Thoracic aorta (tissue), 2 donors: ENCODE results near the gene HEXD. TPM values are rescaled to one million over a fixed set of nuclear protein-coding genes. Genes with fewer than 3 reads are reported as not detected.

Experiments used
- ATAC-seq: fragments of 150-250 bp; one replicate; pipeline ENCODE4 v1.8.0; 2017; ENCODE audit warnings: low read depth; ENCODE audit not compliant: insufficient number of reproducible peaks, low FRiP score
- DNase-seq: peaks from one replicate; pipeline ENCODE4 v3.0.0-alpha.2; 2020; ENCODE audit warnings: low spot score
- H3K27ac ChIP-seq, 2 donors: fragments of 200-600 bp; sonication (generic); 1 replicate in 1 of 2; 2 replicates in 1 of 2; pipeline ENCODE4 v1.5.1; 2016; ENCODE audit warnings: mild to moderate bottlenecking in 2 of 2, moderate library complexity in 2 of 2
- H3K27me3 ChIP-seq: fragments of 200-600 bp; sonication (generic); replicated peaks from 2 replicates; pipeline ENCODE4 v1.6.0; 2016; ENCODE audit warnings: mild to moderate bottlenecking; ENCODE audit not compliant: insufficient read depth
- H3K36me3 ChIP-seq: fragments of 200-600 bp; sonication (generic); one replicate; pipeline ENCODE4 v1.5.1; 2016
- H3K4me1 ChIP-seq, 2 donors: fragments of 200-600 bp; sonication (generic); 1 replicate in 1 of 2; 2 replicates in 1 of 2; pipeline versions ENCODE4 v1.5.1 to v1.6.0; 2016; ENCODE audit warnings: low read depth in 2 of 2, mild to moderate bottlenecking in 1 of 2; ENCODE audit not compliant: control insufficient read depth in 1 of 2
- H3K4me3 ChIP-seq: fragments of 200-600 bp; sonication (generic); 2 replicates; pipeline ENCODE4 v1.5.1; 2016; ENCODE audit warnings: mild to moderate bottlenecking
- H3K9me3 ChIP-seq: fragments of 200-600 bp; sonication (generic); 2 replicates; pipeline ENCODE4 v1.5.1; 2016
- CTCF ChIP-seq: fragments of 200-600 bp; sonication (generic); IDR thresholded peaks from one replicate; pipeline ENCODE4 v1.5.1; 2019; ENCODE audit warnings: antibody characterized with exemption
- total RNA-seq, 2 donors: library from RNA; depleted of rRNA; stranded (reverse); fragments of >200 nt; gene quantifications; one replicate each; pipeline versions ENCODE4 v1.1.0 to v1.2.3, GENCODE V29; 2016

Gene HEXD
- total RNA-seq, 2 donors from 2014 or later = 31.4 to 34.7 TPM

DNA sequence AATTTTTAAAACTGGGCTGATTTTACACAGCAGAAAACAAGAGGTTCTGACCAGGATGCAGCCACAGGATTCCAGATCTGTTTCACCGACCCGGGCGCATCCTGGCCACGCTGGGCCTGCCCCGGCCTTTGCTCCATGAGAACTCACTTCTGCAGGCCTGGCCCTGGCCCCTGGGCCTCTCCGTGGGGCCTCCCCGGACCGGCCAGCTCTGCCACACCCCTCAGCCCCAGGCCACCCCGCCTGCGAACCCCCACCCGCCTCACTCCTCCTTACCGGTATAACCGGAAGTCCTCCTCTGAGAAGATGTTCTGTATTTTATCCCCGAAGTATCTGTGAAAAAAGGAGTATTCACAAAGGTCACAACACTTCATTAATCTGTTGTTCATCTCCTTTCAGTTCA, 13.1 kb upstream of the HEXD start:
- Histone ChIP-seq H3K36me3 (peaks cover 16% of the 10 kb centered on the region), H3K27ac (no peak overlapping the region), H3K27me3 (no peaks in the 10 kb centered on the region), H3K4me3 (no peak overlapping the region), H3K4me1 (no peaks in the 10 kb centered on the region), H3K9me3 (no peaks in the 10 kb centered on the region)
- ATAC-seq (no peak), DNase-seq (no peak)
- TF ChIP-seq CTCF = no peak

GRCh38 chr17:82406131-82406671, 11.9 kb upstream of the HEXD start:
- H3K27me3 ChIP-seq = no peaks in the 10 kb centered on the region
- H3K4me1 ChIP-seq = no peaks in the 10 kb centered on the region
- ATAC-seq = no peak
- H3K9me3 ChIP-seq = no peaks in the 10 kb centered on the region
- no peak overlapping the region for H3K4me3 ChIP-seq
- TF ChIP-seq CTCF = no peak
- peaks cover 16% of the 10 kb centered on the region for H3K36me3 ChIP-seq
- DNase-seq = no peak
- no peak overlapping the region for H3K27ac ChIP-seq

DNA sequence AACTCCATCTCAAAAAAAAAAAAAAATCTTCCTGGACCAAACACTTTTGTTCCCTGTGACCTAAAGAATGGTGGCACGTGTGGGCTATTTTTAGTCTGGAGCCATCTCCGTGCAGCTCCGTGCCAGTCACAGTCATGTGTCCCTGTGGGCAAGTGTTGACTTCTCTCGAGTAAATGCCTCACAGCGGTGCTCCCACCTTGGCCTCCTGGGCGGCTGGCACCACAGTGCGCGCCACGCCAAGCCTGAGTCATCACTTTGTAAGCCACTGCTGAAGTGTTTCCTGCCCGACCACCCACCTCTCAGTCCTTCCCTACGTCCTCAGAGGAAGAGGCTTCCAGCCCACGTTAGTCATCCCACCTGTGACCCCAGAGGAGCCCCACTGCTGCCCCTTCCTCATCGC, 10.9 kb upstream of the HEXD start:
- no peak for ATAC-seq
- H3K27me3 ChIP-seq = no peaks in the 10 kb centered on the region
- no peak for TF ChIP-seq CTCF
- no peak overlapping the region for H3K4me3 ChIP-seq
- H3K36me3 ChIP-seq = peaks cover 13% of the 10 kb centered on the region
- DNase-seq = no peak
- H3K27ac ChIP-seq = no peak overlapping the region
- H3K4me1 ChIP-seq = no peaks in the 10 kb centered on the region
- H3K9me3 ChIP-seq = no peaks in the 10 kb centered on the region

DNA sequence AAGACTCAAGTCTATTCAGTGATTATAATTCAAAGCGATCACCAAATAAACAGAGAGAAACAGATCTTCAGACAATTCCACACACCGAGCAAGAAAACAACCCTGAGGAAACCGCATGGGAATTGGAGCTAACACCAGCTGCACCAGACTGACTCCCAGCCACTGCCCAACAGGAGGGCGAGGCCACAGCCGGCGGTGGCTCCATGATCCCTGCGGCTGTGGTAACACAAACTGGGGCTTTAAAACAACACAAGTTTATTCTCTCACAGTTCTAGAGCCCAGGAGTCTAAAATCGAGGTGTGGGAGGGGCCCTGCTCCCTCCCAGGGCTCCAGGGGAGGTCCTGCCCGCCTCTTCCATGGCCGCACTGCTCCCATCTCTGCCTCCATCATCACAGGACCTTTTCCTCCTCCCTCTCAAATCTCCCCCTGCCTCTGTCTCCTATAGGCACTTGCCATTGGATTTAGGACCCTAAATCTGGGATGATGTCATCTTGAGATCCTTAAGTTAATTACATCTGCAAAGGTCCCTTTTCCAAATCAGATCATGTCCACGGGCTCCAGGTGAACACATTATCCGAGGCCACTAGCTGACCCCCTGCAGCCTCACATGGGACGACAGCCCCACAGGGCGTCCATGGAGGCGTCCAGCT, 9.7 kb upstream of the HEXD start:
- Histone ChIP-seq H3K9me3 (no peaks in the 10 kb centered on the region), H3K4me3 (no peak overlapping the region), H3K4me1 (no peaks in the 10 kb centered on the region), H3K27me3 (no peaks in the 10 kb centered on the region), H3K27ac (no peak overlapping the region), H3K36me3 (peaks cover 9% of the 10 kb centered on the region)
- DNase-seq (no peak), ATAC-seq (no peak)
- TF ChIP-seq CTCF = no peak

- Histone ChIP-seq H3K4me3 (no peak overlapping the region), H3K4me1 (no peaks in the 10 kb centered on the region), H3K27me3 (no peaks in the 10 kb centered on the region), H3K36me3 (peaks cover 7% of the 10 kb centered on the region), H3K9me3 (no peaks in the 10 kb centered on the region), H3K27ac (no peak overlapping the region)
- ATAC-seq (no peak), DNase-seq (no peak)
- TF ChIP-seq CTCF = no peak
Observed at GRCh38 chr17:82408938-82409318, 9.2 kb upstream of the HEXD start.
